Sigmoid colon (tissue), 4 donors: ENCODE measurements around the gene SCMH1.

Experiments
- POLR2A ChIP-seq, 2 donors: fragments of 450-650 bp; IDR thresholded peaks; one replicate each; pipeline ENCODE4 v1.6.1; 2016; ENCODE audit warnings: antibody characterized with exemption in 2 of 2, mild to moderate bottlenecking in 2 of 2, moderate library complexity in 2 of 2
- POLR2AphosphoS5 ChIP-seq, 4 donors: sonication (generic); formaldehyde crosslinking; IDR thresholded peaks; one replicate each; pipeline ENCODE4 v1.6.1; 2017; ENCODE audit warnings: antibody characterized with exemption in 4 of 4
- TF ChIP-seq, protein P1 (sequence below), 4 experiments: fragments of 450-650 bp in 3 of 4; fragments of 200-600 bp in 1 of 4; IDR thresholded peaks; one replicate each; pipeline ENCODE4 v1.5.1; 2016 to 2019; ENCODE audit warnings: antibody characterized with exemption in 4 of 4, mild to moderate bottlenecking in 3 of 4, moderate library complexity in 2 of 4

DNA sequence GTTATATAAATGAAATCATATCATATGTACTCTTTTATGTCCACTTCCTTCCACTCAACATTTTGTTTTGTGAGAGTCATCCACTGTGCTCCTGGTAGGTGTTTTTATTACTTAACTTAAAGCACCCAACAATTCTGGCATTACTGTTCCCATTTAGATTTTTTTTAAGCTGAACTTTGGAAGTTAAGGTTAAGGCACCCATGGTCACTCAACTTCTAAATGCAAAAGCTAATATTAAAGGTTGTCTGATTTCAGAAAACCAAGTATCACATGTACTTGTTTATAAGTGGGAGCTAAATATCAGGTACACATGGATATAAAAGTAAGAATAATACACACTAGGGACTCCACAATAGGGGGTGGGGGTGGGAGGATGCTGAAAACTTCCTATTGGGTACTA is 42.7 kb downstream of the SCMH1 start:
- TF ChIP-seq, protein P1, sequence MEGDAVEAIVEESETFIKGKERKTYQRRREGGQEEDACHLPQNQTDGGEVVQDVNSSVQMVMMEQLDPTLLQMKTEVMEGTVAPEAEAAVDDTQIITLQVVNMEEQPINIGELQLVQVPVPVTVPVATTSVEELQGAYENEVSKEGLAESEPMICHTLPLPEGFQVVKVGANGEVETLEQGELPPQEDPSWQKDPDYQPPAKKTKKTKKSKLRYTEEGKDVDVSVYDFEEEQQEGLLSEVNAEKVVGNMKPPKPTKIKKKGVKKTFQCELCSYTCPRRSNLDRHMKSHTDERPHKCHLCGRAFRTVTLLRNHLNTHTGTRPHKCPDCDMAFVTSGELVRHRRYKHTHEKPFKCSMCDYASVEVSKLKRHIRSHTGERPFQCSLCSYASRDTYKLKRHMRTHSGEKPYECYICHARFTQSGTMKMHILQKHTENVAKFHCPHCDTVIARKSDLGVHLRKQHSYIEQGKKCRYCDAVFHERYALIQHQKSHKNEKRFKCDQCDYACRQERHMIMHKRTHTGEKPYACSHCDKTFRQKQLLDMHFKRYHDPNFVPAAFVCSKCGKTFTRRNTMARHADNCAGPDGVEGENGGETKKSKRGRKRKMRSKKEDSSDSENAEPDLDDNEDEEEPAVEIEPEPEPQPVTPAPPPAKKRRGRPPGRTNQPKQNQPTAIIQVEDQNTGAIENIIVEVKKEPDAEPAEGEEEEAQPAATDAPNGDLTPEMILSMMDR (IDR thresholded peaks at IDR 0.05), result no peak
- no peak for TF ChIP-seq POLR2A (IDR thresholded peaks at IDR 0.05)
- TF ChIP-seq POLR2AphosphoS5 (IDR thresholded peaks at IDR 0.05), result no peak
